Tibial nerve (tissue), 4 donors: ENCODE data around the gene PTPRCAP.

Experiments used
- EP300 ChIP-seq, 2 donors: sonication (generic); formaldehyde crosslinking; IDR thresholded peaks; one replicate each; pipeline ENCODE4 v1.6.1; 2017; ENCODE audit warnings: antibody characterized with exemption in 2 of 2, mild to moderate bottlenecking in 1 of 2
- TF ChIP-seq, protein P1 (sequence below), 5 experiments: fragments of 200-600 bp in 3 of 5; fragments of 450-650 bp in 2 of 5; sonication (generic) in 3 of 5; IDR thresholded peaks; one replicate each; pipeline ENCODE4 v1.5.1; 2016 to 2019; ENCODE audit warnings: antibody characterized with exemption in 5 of 5, mild to moderate bottlenecking in 3 of 5, moderate library complexity in 2 of 5

DNA sequence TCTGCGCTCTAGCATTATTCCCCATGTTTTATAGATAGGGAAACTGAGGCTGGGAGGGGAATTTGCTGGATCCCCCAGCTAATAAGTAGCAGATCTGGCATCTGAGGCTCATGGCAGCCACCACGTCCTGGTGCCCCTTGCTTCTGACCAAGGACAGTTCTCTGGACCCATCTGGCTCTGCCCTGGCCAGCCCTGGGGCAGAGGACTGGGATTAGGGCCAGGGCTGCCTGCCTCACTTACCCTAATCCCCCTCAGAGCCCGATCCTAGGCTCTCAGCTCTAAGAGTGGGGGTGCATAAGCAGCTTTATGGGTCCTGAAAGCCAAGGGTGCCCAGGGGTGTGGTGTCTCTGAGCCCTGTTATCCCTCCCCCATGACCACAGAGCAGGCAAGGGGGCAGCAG lies 17.6 kb upstream of the PTPRCAP start, which contains the start of gene CABP4:
- TF ChIP-seq, protein P1, sequence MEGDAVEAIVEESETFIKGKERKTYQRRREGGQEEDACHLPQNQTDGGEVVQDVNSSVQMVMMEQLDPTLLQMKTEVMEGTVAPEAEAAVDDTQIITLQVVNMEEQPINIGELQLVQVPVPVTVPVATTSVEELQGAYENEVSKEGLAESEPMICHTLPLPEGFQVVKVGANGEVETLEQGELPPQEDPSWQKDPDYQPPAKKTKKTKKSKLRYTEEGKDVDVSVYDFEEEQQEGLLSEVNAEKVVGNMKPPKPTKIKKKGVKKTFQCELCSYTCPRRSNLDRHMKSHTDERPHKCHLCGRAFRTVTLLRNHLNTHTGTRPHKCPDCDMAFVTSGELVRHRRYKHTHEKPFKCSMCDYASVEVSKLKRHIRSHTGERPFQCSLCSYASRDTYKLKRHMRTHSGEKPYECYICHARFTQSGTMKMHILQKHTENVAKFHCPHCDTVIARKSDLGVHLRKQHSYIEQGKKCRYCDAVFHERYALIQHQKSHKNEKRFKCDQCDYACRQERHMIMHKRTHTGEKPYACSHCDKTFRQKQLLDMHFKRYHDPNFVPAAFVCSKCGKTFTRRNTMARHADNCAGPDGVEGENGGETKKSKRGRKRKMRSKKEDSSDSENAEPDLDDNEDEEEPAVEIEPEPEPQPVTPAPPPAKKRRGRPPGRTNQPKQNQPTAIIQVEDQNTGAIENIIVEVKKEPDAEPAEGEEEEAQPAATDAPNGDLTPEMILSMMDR (IDR thresholded peaks at IDR 0.05) = no peak
- no peak for TF ChIP-seq EP300 (IDR thresholded peaks at IDR 0.05)
